HG03135 (cell line): ENCODE data around the gene DOCK6.
"Not testable (repeated sequence)": the region's sequence is repeated elsewhere in the genome, so short reads cannot be mapped to it uniquely, and the experiment has no call there.

Experiments
- ATAC-seq: cut with Tn5 transposase; IDR thresholded peaks from one replicate; pipeline ENCODE4 v1.9.1; 2021; ENCODE audit warnings: mild to moderate bottlenecking, moderate library complexity; ENCODE audit not compliant: unreplicated experiment

Gene DOCK6

DNA sequence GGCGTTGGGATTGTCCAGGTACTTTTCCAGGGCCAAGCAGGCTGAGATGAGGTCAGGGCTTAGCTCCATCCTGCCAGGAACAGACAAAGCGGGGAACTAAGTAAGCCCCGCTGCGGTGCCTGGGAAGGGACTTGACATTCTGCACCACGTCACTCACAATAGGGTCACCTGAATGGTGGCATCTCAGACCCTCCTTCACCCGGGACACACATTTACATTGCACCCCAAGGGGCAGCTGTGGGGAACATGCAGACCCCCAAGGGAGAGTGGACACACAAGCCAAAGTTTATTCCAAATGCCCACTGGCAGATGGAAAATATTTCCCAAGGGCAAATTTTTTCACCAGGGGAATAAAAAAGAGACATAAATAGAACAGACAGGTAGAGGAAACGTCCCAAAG is 86.4 kb downstream of the DOCK6 start:
- no peak for ATAC-seq

DNA sequence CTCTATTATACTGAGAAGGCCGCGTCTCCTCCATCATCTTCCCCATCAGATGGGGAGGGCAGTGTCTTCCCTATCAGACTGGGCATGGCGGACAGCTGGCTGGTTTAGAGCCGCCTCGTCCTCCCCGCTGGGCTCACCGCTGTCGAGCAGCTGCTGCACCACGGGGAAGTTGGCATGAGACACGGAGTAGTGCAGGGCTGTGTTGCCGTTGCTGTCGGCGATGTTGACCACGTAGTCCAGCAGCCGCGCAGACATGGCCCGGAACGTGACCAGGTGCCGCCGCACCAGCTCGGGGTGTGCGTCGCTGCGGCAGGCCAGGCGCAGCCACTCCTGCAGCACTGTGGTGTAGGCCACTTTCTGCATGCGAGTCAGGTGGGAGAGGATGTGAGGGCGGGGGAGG is 88.0 kb downstream of the DOCK6 start:
- ATAC-seq: no peak

DNA sequence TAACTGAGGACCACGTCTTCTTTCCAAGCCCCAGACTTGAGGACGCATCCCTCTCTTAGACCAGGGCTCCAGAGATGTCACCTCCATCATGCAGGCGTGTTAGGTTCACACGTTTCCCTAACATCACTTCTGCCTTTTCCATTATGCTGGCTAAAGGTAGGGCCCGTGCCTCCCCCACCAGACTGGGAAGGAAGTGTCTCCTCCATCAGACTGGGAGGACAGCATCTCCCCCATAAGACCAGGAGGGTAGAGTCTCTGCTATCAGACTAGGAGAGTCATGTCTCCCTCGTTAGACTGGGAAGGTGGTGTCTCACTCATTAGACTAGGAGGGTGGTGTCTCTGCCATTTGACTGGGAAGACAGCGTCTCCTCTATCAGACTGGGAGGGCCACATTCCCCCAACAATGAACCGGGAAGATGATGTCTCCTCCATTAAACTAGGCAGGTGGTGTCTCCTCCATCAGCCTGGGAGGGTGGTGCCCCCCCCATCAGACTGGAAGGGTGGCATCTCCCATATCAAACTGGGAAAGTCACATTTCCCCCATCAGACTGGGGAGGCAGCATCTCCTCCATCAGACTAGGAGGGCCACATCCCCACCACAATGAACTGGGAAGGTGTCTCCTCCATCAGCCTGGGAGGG is 88.7 kb downstream of the DOCK6 start:
- no peak for ATAC-seq

DNA sequence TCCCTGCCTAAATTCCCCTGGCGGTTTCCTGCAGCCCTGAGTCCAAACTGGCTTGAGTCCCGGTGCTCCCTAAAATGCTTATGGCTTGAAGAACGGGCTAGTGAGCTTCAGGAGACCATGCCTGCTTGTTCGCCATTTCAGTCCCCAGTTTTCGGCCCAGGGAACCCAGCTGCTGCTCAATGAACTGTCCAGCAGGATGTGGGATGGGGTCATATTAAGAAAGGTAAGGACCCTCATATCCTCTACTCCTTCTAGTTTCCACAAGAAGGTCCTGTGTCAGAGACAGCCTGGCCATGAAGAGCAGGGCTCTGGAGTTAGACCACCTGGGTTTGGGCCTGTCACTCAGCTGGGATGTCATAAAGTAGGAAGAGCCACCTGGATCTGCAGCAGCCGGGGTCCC is 89.7 kb downstream of the DOCK6 start:
- ATAC-seq: no peak

DNA sequence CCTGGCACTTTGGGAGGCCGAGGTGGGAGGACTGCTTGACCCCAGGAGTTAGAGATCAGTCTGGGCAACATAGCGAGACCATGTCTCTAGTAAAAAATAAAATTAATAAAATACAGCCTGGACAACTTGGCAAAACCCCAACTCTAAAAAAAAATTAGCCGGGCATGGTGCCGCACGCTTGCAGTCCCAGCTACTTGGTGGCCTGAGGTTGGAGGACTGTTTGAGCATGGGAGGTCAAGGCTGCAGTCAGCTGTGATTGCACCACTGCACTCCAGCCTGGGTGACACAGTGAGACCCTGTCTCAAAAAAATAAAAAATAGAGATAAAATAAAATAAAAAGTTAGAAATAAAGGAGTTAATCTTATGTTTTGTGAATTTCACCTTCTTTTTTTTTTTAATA is 91.2 kb downstream of the DOCK6 start:
- no peak for ATAC-seq

DNA sequence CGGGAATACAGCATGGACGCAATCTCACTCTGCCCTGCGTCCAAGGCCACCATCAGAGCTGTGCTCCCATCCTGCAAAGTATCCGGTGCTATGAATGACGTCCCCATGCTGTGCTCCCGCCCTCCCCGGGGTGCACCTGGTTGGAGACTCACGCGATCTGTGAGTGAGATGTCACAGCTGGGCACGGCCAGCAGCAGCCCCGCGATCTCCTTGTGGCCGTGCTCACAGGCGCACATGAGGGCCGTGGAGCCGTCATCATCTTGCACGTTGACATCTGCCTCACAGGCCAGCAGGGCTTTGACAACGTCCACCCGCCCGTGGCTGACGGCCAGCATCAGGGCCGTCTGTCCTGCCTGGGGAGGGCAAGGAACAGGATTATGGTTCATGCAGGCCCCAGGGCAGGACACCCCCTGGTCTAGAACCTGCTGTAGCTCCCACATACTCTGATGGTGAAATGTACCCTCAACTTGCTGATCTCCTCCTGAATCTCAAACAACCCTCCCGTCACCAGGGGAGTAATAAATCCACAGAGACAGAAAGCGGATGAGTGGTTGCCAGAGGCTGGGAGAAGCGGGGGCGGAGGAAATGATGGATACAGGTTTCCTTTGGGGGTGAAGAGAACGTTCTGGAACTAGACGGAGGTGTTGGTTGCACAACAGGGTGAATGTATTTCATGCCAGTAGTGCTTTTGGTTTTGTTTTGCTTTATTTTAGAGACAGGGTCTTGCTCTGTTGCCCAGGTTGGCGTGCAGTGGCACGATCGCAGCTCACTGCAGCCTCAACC is 92.2 kb downstream of the DOCK6 start:
- ATAC-seq: no peak

DNA sequence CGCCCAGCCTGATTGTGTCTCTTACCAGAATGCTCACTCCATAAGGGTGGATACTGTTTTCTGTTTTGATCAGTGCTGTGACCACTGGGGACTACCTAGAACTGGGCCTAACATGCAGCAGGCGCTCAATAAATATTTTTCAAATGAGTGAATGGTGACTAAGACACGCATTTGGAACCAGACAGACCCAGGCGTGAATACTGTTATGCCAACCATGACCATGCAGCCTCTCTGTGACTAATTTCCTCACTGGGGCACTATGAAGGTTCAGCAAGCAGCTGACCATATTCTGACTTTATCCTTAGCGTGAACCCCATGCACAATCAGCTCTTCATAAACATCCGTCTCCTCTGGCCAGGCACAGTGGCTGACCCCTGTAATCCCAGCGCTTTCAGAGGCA is 93.8 kb downstream of the DOCK6 start:
- no peak for ATAC-seq

DNA sequence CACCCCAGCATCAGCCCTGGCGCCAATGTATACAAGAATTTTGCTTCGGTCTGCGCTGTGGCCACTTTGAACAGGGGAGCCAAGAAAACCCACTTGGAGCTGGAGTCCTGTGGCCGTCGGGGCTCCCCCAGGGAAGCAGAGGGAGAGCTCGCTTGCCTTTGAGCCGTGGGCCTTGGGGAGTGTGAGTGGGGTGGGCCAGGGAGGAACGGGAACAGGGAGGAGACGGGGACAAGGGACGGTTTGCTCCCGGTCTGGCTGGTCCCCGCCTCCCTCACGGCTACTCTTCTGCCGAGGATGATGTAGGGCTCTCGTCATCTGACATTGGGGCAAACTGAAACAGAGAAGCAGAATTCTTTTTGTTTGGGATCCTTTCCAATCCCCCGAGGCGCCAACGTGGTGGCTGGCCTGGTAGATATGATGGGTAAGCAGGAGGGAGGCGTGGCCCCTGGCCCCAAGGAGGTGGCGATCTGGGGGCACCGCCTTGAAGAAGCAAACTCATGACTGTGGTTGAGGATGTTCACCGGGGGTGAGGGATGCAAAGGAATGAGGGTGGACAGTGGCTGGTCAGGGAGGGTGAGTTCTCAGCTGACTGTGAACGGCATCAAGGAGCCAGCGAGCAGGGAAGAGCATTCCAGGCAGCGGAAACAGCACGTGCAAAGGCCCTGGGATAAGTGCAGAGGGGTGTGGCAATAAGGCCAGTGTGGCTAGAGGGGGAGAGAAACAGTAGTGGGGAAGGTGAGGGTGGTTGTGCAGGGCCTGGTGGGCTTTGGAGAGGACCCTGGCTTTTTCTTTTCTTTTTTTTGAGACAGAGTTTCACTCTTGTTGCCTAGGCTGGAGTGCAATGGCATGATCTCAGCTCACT is 95.8 kb downstream of the DOCK6 start:
- ATAC-seq: no peak

DNA sequence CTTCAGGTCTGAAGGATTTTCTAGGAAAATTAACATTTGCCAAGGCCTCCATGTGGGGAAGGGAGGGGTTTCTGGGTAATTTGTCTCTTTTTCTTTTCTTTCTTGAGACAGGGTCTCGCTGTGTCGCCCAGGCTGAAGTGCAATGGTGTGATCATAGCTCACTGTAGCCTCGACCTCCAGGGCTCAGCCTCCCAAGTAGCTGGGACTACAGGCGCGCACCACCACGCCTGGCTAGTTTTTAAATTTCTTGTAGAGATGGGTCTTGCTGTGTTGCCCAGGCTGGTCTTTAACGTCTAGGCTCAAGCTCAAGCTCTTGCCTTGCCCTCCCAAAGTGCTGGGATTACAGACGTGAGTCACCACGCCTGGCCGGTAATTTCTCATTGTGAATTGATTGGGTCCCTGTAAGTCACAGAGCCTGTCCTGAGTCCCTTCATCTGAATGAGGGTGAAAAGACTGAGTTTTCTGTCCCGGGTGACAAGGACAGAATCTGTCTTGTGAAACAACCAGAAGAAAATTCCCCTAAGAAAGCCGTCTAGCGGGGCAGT is 96.8 kb downstream of the DOCK6 start:
- ATAC-seq: no peak

DNA sequence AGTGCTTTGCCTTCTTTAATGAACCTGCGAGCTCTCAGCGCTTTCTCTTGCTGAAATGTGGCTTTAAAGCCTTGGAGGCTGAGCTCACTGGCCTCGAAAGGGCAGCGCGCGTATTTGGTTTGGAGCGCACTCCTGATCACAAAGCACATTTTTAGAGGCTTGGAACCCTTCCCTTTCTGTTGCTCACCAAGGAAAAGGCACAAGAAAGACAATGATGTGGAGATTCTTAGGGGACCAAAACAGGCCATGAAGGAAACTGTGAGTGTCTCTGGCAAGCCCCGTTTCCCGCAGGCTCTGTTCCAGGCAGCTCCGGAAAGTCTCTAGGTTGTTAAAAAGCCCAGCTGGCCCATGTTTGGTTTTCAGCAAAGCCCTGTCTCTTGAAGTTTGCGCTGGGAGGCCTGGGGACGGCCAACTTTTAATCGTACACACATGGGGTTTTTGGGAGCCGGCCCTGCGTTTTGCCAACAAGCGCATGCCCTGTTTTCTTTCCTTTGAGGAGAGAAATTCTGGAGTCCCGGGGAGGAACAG is 97.4 kb downstream of the DOCK6 start:
- no peak for ATAC-seq

DNA sequence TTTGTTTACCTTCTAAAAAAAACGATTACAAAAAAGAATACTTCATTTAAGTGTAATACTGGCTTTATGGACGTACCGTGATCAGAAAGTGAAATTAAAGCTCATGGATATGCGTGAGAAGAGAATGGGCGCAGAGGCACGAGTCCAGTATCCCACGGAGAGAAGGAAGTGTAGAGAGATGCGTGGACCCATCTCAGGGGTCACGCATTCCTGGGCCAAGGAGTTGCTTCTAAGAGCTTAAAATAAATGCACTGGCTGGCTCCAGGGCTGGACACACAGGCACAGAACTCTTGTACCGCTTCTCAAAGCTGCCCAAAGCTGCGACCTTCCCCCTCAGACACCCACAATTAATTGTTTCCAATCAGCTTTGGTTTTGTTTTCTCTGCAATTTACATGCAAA is 98.0 kb downstream of the DOCK6 start:
- no peak for ATAC-seq

DNA sequence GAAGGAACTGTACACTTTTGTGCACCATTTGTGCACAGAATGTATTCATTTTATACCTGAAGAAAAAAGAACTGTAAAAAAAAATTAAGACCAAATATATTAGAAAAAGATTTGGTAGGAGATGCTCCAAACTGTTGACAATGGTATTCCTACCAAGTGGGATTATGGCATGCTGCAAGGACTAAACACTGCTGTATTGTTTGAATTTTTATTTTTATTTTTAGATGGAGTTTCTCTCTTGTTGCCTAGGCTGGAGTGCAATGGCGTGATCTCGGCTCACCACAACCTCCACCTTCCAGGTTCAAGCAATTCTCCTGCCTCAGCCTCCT is 101.9 kb downstream of the DOCK6 start:
- not testable (repeated sequence) for ATAC-seq

DNA sequence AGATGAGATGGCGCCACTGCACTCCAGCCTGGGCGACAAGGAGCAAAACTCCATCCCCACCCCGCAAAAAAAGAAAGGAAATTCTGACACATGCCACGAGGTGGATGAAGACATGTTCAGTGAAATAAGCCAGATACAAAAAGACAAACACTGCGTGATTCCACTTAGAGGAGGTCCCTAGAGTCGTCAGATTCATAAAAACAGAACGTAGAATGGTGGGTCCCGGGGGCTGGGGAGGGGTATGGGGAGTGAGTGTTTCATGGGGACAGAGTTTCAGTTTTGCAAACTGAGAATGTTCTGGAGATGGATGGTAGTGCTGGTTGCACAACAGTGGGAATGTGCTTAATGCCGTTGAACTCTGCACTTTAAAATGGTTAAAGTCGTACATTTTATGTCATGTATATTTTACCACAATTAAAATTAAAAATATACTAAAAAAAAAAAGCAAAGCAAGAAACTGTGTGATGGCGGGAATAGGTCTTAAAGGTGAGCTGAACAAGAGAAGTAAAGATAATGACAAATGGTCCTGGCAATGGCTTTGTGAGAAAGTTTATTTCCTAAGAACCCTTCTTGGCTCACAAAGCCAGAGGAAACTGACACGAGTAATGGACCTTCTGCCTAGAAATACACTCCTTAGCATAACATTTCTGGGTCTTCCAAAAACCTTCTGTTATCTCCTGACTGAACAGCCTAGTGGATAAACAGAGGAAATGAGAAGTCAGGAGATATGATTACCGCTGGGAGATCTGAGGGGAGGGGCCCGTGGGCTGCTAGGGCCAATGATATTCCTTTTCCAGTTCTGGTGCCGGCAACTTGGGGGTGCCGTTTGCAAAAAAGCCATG is 102.5 kb downstream of the DOCK6 start:
- no peak for ATAC-seq

DNA sequence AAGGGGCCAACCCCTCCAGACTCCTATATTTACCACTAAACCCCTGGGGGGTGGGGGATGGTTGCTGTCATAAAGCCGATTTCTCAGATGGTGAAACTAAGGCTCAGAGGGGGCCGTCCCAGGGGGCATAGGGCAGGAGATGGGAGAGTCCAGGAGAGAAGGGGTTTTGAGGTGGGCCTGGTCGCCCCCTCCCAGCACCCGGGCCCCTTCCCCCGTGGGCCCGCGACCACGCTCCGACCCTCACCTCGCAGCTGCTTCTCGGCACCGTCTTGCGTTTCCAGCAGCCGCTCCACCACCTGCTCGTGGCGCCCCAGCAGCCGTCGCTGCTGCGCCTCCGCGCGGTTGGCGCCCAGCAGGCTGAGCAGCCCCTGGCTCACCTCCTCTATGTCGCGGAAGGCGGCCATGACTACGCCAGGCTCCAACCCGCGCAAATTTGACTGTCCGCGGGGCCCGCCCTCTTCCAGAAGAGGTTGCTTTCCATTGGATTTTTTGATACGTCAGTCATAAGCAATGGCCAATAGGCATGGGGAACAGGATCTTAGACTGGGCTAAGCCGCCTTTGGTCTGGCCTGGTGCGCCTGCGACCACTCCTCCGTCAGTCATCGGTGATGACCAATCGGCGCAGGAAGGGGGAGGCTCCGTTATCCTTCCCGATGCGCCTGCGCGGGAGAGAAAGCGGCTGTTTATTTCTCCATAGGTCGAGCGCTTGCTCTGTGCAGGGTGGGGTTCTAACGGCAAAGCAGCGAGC is 106.8 kb downstream of the DOCK6 start, which contains the start of gene SPC24:
Gene SPC24, minus strand, starts transcription at position 410 of the 748 bp plus-strand sequence. Its CDS starts 6 bp downstream, at position 404.
- ATAC-seq: peak; percentile 93

DNA sequence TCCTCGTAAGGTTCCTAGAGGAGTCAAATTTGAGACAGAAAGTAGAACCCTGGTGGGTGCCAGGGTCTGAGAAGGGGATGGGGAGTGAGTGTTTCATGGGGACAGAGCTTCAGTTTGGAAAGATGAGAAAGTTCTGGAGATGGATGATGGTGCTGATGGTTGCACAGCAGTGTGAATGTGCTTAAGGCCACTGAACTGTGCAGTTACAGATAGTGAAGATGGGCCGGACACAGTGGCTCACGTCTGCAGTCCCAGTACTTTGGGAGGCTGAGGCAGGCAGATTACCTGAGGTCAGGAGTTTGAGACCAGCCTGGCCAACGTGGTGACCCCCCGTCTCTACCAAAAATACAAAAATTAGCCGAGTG is 107.7 kb downstream of the DOCK6 start:
- no peak for ATAC-seq

DNA sequence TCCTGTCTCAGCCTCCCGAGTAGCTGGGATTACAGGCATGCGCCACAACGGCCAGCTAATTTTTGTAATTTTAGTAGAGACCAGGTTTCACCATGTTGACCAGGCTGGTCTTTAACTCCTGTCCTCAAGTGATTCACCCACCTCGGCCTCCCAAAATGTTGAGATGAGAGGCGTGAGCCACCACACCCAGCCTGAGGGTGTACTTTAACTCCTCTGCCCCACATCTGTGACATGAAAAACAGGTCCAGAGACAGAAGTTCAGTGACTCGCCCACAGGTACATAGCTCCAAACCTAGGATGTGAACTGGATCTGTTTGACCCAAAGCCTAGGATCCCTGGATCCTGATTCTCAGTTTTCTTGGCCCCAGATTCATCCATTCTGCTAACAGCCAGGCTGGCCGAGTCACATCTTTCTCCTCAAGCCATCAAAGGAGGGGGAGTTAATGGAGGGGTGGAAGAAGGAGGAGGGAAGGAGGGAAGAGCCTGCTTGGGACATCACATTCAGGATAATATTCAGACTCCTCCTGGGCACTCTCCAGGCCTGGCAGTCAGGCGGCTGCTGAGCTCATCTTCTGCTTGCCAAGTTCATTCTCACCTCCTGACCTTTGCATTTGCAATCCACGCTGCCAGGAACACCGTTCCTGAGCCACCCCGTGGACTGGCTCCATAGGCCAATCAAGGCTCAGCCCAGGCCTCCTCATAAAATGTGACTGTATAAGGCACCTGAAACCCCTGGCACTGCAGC is 109.8 kb downstream of the DOCK6 start:
- ATAC-seq: no peak

DNA sequence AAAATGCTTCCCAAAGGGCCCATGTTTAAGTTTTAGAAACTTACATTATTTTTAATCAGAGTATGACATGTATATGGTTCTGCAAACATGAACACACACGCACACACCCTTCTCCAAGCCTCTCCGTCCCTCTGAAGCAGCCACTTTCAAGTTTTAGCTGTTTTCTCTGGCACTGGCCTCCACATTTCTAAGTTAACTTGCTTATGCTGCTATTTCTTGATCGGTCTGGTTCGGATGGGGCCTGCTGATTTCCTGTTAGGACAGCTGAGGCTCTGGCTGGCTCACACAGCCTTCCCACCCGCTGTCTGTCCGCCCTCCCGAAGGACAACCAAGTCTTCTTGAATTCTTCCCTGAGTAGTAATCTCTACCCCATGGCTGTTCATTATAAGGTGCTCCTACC is 111.1 kb downstream of the DOCK6 start:
- no peak for ATAC-seq
